GM19023 (cell line): Measurements from ENCODE around the gene SLC30A4.
A peak's percentile ranks its signal among the peaks of the same experiment; 100 is the strongest.
"Not testable (repeated sequence)": the region's sequence is repeated elsewhere in the genome, so short reads cannot be mapped to it uniquely, and the experiment has no call there.

ENCODE experiments used
- ATAC-seq: cut with Tn5 transposase; IDR thresholded peaks from one replicate; pipeline ENCODE4 v1.9.1; 2021; ENCODE audit warnings: mild to moderate bottlenecking, moderate library complexity; ENCODE audit not compliant: unreplicated experiment

The SLC30A4 gene, protein sequence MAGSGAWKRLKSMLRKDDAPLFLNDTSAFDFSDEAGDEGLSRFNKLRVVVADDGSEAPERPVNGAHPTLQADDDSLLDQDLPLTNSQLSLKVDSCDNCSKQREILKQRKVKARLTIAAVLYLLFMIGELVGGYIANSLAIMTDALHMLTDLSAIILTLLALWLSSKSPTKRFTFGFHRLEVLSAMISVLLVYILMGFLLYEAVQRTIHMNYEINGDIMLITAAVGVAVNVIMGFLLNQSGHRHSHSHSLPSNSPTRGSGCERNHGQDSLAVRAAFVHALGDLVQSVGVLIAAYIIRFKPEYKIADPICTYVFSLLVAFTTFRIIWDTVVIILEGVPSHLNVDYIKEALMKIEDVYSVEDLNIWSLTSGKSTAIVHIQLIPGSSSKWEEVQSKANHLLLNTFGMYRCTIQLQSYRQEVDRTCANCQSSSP

DNA sequence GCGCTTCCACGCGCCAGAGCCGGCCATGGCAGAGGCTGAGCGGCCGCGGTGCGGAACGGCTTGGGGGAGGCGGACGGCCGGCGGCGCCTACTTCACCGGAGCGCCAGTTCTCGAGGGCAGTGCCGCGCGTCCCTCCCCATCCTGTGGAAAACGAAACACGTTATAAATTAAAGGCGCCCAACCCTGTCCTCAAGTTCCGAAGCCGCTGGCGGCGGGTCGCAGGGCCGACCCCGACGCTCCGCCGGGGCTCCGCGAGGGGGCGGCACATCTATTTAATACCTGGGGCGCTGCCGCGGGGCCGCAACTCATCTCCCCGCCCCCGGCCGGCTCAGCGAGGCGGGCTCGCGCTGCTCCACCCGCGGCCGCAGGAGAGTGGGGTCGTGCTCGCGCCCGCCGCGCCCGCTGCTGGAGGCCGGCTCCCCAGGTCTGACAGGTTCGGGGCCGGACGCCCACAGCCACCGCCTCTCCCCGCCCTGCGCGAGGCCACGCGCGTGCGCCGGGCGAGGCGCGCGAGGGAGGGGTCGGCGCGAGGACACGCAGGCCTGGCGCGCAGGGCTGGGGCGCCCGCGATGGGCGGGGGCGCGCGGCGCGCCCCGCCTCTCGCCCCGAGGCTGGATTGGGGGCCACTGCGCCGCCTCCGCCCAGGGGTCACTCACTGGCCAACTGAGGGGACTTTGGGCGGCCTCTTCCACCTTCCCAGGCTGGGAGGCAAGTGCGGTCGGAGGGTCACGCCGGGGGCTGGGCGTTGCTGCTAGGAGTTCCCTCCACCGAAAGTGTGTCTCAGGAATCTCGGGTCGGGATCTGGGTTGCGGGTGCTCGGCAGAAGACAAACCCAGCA lies at the start of gene SLC30A4:
Gene SLC30A4, minus strand, starts transcription at position 428 of the 838 bp plus-strand sequence. Its CDS starts 401 bp downstream, at position 27.
- peak; percentile 92 for ATAC-seq

DNA sequence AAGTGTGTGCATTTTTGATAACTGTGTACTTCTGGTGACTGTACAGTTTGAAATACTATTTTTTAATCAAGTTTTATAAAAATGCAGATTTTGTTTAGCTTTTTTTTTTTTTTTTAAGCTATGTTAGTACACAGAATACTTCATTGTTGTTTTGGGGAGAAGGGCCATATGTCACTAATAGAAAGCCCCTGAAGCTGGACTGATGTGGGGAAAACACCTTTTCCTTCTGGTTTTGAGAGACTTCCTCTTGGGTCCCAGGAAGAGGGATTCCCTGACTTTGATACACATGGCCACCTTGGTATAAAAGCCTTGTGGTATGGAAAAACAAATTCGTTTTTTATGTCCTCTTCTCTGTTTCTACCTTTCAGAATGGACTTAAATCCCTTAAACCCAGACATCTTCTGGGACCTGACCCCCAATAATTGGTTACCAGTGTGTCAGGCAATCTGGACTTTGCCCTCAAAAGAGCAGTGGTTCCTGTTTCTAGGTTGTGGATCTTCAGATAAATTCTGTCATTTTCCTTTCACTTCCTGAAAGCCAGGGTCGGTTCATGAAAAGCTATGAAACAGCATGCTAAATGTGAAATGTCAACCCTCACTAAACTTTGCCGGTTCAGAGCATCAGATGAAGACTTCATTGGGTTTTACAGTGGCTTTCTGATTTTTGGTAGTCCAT lies 33.5 kb upstream of the SLC30A4 start:
- ATAC-seq, result peak; percentile 73

DNA sequence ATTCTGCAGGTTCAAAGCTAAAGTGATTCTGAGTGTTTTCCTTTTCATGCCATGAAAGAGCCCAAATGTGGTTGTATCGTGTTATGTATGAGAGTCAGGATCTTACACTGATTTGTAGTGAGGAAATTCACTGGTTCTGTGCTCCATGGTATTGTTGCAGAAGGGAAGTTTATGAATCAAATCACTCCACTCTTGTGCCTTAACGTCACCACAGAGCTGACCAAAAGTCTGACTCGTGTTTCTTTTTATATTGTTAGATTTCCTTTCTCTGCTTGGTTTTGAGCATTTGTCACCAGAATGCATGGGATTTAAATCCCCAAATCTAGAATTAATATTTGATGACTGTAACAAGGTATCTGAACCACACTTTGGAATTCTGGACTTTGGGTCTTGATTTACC lies 29.1 kb upstream of the SLC30A4 start:
- no peak for ATAC-seq

DNA sequence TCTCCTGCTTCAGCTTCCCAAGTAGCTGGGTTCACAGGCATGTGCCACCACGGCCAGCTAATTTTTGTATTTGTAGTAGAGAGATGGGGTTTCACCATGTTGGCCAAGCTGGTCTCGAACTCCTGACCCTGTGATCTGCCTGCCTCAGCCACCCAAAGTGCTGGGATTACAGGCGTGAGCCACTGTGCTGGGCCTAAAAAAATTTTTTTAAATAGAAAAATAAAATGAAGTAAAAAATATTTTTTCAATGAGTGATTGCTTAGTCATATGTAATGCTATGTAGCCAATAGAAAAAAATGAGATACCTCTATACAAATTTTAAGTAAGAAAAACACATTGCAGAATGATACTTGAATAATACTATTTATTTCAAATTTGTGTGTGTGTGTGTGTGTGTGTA lies 27.9 kb upstream of the SLC30A4 start:
- no peak for ATAC-seq

DNA sequence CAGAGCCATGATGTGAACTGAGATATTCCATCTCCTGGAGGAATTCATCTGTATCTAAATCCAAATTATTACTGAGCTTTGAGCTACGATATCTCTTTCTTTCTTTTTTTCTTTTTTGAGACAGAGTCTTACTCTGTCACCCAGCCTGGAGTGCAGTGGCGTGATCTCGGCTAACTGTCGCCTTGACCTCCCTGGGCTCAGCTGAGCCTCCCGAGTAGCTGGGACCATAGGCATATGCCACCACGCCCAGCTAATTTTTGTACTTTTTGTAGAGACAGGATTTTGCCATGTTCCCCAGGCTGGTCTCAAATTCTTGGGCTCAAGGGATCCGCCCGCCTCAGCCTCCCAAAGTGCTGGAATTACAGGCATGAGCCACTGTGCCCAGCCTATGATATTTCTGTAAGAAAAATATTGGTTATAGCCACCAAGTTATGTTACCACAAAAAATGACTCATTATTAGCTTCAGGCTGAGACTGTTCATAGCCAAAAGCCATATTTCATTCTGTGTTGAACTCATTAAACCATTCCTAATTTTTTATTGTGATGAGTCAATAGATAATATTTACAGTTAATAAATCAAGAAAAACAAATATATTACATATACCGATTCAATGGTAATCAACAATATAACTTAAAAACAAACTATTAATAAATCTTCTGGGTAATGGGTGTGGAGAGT lies 27.1 kb upstream of the SLC30A4 start:
- ATAC-seq, result no peak

DNA sequence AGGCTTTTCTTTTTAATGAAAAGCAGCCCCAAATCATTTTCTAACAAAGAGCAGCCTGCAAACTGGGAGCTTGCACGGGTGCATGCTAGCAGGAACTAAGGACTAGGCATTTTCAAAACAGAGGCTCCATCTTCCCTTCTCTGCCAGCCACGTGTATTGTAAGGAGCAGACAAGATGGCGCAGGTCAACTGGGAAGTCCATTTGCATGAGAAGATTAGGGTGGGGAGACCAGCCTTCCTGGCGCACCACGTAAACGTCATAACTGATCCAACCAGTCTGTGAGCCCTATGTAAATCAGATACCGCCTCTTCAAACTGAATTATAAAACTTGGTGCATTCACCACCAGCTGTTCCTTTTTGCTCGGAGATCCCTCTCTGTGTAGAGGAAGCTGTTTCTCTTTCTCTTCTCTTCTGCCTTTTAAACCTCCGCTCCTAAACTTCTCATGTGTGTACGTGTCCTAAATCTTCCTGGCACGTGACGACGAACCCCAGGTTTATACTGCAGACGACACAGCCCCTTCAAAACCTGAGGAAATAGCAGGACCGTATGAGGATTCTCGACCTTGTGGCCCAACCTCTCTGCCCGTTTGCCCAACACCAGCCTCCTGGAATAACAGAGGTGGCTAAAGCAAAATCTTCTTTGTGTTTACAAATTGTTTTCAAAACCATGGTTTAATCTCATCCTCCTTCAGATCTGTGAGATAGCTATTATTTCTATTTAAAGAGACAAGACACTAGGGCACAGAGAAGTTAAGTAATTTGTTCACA lies 26.4 kb upstream of the SLC30A4 start:
- ATAC-seq, result no peak

DNA sequence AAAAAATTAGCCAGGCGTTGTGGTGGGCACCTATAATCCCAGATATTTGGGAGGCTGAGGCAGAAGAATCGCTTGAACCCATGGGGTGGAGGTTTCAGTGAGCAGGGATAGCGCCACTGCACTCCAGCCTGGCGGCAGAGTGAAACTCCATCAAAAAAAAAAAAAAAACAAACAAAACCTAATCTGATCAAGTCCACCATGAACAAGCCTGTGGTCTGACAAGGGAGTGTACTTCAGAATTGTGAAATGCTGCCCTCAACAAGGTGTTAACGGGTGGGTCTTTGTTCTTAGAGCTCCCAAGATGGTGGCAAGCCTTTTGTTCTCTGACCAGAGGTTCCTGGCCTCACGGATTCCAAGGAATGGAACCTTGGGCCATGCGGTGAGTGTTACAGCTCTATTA lies 24.2 kb upstream of the SLC30A4 start:
- no peak for ATAC-seq

DNA sequence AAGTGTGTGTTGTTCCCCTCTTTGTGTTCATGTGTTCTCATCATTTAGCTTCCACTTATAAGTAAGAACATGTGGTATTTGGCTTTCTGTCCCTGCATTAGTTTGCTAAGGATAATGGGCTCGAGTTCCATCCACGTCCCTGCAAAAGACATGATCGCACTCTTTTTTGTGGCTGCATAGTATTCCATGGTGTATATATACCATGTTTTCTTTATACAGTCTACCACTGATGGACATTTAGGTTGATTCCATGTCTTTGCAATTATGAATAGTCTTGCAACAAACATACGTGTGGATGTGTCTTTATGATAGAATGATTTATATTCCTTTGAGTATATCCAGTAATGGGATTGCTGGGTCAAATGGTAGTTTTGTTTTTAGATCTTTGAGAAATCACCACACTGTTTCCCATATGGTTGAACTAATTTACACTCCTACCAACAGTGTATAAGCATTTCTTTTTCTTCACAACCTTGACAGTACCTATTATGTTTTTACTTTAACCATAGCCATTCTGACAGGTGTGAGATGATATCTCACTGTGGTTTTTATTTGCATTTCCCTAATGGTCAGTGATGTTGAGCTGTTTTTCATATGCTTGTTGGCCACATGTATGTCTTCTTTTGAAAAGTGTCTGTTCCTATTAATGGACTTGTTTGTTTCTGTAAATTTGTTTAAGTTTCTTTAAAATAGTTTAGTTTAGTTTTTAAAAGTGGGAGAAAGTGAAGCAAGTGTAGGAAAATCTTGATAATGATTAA lies 21.9 kb upstream of the SLC30A4 start:
- ATAC-seq, result no peak

DNA sequence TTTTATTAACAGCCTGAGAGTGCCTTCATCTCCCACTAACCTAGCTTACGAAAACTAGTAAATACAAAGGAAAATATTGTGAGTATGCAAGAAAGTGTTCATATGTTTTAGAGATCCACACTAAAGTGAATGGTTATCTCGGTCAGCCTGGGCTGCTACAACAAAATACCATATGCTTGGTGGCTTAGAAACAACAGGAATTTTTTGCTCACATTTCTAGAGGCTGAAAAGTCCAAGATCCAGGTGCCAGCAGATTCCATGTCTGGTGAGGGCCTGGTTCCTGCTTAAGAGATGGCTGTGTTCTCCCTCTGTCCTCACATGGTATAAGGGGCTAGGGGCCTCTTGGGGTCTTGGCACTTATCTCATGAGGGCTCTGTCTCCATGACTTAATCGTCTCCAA lies 20.5 kb upstream of the SLC30A4 start:
- ATAC-seq, result no peak

DNA sequence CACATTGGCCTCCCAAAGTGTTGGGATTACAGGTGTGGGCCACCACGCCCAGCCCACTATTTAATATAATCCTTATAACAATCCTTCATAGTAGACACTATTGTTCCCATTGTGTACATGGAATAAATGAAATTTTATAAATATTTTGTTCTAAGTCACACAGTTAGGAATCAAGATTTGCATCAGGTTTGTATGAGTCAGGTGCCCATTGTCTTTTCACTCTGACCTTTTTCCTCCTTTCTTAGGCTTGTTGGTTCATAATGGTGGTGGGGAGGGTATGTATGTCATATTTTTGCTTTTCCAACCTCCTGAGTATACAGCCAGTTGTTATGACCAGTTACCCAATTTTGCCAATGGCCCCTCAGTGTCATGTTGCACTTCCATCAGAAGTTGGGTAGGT lies 18.0 kb upstream of the SLC30A4 start:
- no peak for ATAC-seq

DNA sequence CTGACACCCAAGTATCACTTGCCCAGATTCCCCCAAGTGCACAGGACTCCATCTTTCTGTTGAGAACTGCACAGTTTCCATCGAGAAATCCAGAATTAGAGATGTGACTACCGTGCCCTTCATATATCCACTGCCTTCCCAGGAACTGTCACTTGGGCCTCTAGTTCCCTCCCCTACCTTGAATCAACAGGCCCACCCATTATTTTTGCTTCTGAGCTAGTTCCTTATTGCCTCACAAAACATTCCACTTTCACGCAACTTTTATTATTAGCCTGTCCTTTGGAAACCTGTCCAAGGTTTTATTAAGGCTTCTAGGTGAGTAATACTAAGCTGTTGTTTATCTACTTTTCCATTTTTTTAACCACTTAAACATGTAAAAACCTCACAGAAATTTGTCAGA lies 17.1 kb upstream of the SLC30A4 start:
- ATAC-seq, result no peak

DNA sequence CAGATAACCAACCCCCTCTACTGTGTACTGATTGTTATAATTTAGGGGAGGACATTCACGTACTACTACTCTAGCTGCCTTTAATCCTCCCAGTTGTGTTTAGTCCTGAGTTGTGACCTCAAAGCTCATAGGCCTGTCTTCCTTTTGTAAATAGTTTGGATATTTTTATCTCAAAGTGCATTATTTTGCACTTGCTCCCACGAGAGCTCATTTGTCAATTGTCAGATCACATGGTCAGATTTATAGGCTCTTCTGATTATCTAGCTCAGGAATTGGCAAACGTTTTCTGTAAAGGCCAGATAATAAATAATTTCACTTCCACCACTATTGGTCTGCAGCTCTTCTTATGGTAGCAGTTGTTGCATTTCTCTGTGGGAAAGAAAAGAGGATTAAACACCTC lies 14.4 kb upstream of the SLC30A4 start:
- no peak for ATAC-seq

DNA sequence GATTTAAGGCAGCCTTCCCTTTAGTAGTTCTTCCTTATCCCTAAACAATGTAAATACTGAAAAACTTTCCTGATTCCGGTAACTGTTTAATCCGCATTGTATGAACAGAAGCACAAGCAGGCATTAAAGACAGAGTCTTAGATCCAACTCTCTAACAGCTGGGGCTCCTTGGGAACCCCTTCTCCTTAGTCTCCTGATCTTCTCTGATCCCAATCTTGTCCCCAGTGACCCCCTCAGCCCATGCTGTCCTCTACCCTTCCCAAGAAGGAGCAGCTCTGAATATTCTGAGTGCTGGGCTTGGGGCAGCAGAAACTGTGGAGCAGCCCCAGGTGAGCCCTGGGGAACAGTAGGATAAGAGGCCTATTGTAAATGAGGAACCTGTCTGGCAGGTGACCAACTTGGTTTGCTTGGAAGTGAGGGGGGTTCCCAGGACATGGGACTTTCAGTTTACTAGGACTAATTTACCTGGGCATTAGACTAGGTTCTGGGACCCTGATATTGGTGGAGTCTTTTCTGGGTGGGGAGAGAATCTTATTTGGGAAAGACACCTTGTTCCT lies 13.0 kb upstream of the SLC30A4 start:
- ATAC-seq, result no peak

DNA sequence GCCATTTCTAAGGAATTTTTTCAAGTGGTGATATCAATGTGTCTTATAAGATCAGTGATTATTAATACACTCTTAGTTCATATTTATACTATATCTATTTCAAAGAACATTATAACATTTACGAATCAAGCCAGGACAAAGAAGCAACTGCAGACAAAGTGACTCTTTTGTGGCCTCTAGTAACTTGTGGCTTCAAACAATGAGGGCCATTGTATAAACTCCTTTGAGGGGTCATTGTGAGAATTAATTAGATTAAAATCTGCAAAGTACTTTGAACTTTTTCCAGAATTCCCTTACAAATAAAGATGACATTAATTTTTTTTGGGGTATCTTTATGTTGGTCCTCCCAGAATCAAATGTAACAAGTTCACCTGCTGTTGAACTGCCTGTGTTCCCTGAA lies 12.3 kb upstream of the SLC30A4 start:
- no peak for ATAC-seq

DNA sequence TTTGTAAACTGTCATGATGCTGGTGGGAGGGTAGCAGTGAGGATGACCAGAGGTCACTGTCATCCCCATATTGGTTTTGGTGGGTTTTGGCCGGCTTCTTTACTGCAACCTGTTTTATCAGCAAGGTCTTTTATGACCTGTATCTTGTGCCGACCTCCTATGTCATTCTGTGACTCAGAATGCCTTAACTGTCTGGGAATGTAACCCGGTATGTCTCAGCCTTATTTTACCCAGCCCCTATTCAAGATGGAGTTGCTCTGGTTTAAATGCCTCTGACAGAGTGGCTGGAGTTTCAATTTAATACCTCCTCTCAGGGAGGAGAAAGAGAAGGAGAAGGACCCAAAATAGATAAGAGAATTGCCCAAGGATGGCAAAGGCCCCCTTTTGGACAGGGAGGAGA lies 10.3 kb upstream of the SLC30A4 start:
- ATAC-seq, result not testable (repeated sequence)

DNA sequence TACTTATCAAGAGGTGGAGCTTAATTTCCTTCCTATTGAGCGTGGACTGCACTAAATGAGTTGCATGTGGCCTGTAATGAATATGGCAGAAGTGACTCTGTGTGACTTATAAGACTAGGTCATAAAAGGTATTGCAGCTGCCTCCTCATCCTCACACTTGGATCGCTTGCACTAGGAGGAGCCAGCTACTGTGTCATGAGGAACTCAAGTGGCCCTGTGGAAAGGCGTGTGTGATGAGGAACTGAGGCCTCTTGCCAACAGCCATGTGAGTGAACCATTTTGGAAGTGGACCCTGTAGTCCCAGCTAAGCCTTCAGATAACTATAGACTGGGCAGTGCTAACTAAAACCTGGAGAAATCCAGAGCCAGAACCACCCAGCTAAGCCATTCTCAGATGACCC lies 7.1 kb upstream of the SLC30A4 start:
- ATAC-seq, result no peak

DNA sequence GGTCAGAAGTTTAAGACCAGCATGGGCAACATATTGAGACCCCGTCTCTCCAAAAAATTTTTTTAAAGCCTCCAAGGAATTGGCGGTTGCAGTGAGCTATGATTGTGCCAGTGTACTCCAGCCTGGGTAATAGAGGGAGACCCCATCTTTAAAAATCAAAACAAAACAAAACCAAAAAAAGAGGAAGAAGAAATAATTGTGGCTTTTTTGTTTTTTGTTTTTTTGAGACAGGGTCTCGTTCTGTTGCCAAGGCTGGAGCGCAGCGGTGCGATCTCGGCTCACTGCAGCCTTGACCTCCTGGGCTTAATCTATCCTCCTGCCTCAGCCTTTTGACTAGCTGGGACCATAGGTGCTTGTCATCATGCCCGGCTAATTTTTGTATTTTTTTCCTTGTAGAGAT lies 4.5 kb upstream of the SLC30A4 start:
- no peak for ATAC-seq

DNA sequence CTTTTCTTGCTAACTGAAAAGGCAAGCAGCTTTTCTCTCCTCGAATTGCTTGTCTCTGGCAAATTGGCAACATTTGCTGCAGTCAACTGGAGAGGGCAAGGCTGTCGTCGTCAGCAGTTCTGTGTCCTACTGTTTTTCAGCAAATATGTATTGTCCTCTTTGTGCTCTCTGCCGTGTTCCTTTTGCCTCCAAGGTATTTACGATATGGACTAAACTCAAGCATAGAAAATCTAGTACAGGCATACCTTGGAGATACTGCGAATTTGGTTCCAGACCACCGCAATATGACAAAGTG lies 558 bp upstream of the SLC30A4 start:
- ATAC-seq, result no peak

DNA sequence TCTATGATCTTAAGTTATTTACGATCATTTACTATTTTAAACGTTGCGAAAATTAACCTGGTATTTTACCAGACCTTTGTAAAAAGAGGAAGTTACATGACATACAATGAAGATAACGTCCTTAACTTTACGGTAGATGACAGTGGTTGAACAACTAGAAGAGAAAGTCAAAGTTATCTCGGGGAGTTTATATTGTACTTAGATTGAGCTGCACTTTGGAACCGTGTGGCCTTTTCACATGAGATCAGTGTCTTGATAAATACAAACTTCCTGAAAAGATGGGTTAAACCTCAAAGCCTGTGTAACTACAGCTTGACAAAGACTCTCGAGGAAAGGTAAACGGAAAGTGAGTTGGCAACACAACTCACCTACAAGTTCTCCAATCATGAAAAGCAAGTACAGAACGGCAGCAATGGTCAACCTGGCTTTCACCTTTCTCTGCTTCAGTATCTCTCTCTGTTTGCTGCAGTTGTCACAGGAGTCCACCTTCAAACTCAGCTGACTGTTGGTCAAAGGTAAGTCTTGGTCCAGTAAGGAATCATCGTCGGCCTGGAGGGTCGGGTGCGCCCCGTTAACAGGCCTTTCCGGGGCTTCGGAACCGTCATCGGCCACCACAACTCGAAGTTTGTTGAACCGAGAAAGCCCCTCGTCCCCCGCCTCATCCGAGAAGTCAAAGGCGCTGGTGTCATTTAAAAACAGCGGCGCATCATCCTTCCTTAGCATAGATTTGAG lies 793 bp downstream of the SLC30A4 start:
- peak; percentile 8 for ATAC-seq
